Measurements from ENCODE around the gene MAEA.

GRCh38 chr4:1379801-1380331 lies 90.2 kb downstream of the MAEA start:
- TF ChIP-seq CTCF (IDR thresholded peaks at IDR 0.05) (no peak), POLR2AphosphoS2 (conservative IDR thresholded peaks at IDR 0.05; ENCODE audit: low read length) (no peak), FOSL2 (IDR thresholded peaks at IDR 0.05) (no peak), FOSL2 (CRISPR knock-in tag; IDR thresholded peaks at IDR 0.05) (no peak), POLR2A (IDR thresholded peaks at IDR 0.05; ENCODE audit: low read length) (no peak), RFX5 (IDR thresholded peaks at IDR 0.05) (no peak)

All from A549 (cell line).